Large intestine (tissue), 3 donors: ENCODE measurements around the gene SEC31B. TPM values are rescaled to one million over a fixed set of nuclear protein-coding genes. Genes with fewer than 3 reads are reported as not detected.

Source experiments
- DNase-seq, 2 donors: peaks; one replicate each; pipeline versions ENCODE4 v3.0.0 to v3.0.0-alpha.2; 2013
- H3K27ac ChIP-seq: one replicate; pipeline ENCODE4 v1.5.1; 2013; ENCODE audit warnings: low read length
- H3K27me3 ChIP-seq: 2 replicates; pipeline ENCODE4 v1.6.1; 2013; ENCODE audit warnings: low read length; ENCODE audit not compliant: control insufficient read depth, insufficient read depth
- H3K36me3 ChIP-seq: 2 replicates; pipeline ENCODE4 v1.6.1; 2013; ENCODE audit warnings: low read length; ENCODE audit not compliant: control insufficient read depth, insufficient read depth
- H3K4me1 ChIP-seq: one replicate; pipeline ENCODE4 v1.6.1; 2013; ENCODE audit warnings: low read length; ENCODE audit not compliant: control insufficient read depth, insufficient read depth
- H3K4me3 ChIP-seq: one replicate; pipeline ENCODE4 v1.5.1; 2013; ENCODE audit warnings: low read length
- H3K9me3 ChIP-seq: one replicate; pipeline ENCODE4 v1.6.1; 2013; ENCODE audit warnings: mild to moderate bottlenecking, low read depth, low read length, moderate library complexity; ENCODE audit not compliant: control insufficient read depth
- WGBS: methylation state at CpG from one replicate; pipeline ENCODE4 v1.1.5; 2013; ENCODE audit warnings: low lambda C conversion rate; ENCODE audit not compliant: insufficient coverage; 5-methylcytosine and 5-hydroxymethylcytosine counted together
- polyA plus RNA-seq: library from polyadenylated mRNA; unstranded; fragments of 120-200 nt; gene quantifications from one replicate; pipeline ENCODE4 v1.2.1, GENCODE V29; 2013

Gene SEC31B
- polyA plus RNA-seq, 1 donor = 15.5 TPM

DNA sequence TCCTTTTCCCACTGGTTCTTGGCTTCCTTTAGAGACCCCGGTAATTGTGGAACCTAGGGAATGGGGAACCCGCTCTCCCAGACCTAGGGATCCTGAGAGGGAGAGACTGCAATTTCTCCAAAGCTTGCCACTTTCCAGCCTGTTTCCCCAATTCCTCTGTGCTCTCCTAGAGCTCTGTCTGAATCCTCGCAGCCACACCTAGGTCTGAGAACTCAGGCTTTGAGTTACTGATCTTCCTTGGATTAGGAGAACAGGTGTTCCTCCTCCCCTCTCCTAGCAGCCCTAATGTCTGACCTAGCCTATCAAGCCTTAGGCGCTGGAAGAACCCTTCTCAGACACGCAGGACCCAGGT, 36.9 kb downstream of the SEC31B start:
- Histone ChIP-seq H3K27ac (no peak overlapping the region), H3K4me3 (no peak overlapping the region), H3K27me3 (peaks cover 14% of the 10 kb centered on the region), H3K4me1 (peaks cover 37% of the 10 kb centered on the region), H3K36me3 (peaks cover 9% of the 10 kb centered on the region), H3K9me3 (no peaks in the 10 kb centered on the region)
- no peak for DNase-seq
- WGBS = no CpG with 5 or more reads among the region's 5 CpGs

- peaks cover 37% of the 10 kb centered on the region for H3K4me1 ChIP-seq
- peaks cover 4% of the 10 kb centered on the region for H3K36me3 ChIP-seq
- no CpG with 5 or more reads among the region's 59 CpGs for WGBS
- DNase-seq = peak; percentile 64 to 83
- no peak overlapping the region for H3K27ac ChIP-seq
- no peaks in the 10 kb centered on the region for H3K9me3 ChIP-seq
- H3K4me3 ChIP-seq = peak overlapping the region; percentile 32
- peaks cover 14% of the 10 kb centered on the region for H3K27me3 ChIP-seq
Observed at GRCh38 chr10:100482181-100482833, 37.4 kb downstream of the SEC31B start.

GRCh38 chr10:100481462-100482081, 38.1 kb downstream of the SEC31B start:
- no peaks in the 10 kb centered on the region for H3K9me3 ChIP-seq
- peak overlapping the region; percentile 32 for H3K4me3 ChIP-seq
- peaks cover 37% of the 10 kb centered on the region for H3K4me1 ChIP-seq
- no CpG with 5 or more reads among the region's 19 CpGs for WGBS
- H3K27me3 ChIP-seq = peaks cover 14% of the 10 kb centered on the region
- no peak overlapping the region for H3K27ac ChIP-seq
- H3K36me3 ChIP-seq = no peaks in the 10 kb centered on the region
- DNase-seq = peak; percentile 80 to 82

DNA sequence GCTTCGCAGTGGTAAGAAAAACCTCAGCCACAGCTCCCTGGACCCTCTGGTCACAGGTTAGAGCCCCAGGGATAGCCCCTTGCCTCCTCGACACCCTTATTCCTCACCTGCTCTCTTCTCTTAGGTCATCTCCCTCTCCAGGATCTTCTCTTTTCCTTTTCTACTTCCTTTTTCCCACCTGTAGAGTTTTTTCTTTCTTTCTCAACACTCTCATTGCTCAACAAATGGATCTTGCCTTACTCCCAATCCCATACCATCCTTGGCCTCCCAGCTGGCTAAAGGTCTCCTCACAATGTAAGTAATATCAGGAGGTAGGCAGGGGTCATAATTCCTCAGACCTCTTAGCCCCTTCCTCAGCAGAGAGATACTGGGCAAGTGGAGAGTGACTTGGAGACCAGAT, 39.7 kb downstream of the SEC31B start:
- WGBS = 57% methylated on average over 1 of the region's 2 CpGs
- H3K36me3 ChIP-seq = no peaks in the 10 kb centered on the region
- peaks cover 14% of the 10 kb centered on the region for H3K27me3 ChIP-seq
- peaks cover 37% of the 10 kb centered on the region for H3K4me1 ChIP-seq
- no peak overlapping the region for H3K27ac ChIP-seq
- H3K9me3 ChIP-seq = no peaks in the 10 kb centered on the region
- peak in 1 of 2 donors; percentile 32 for DNase-seq
- H3K4me3 ChIP-seq = no peak overlapping the region

DNA sequence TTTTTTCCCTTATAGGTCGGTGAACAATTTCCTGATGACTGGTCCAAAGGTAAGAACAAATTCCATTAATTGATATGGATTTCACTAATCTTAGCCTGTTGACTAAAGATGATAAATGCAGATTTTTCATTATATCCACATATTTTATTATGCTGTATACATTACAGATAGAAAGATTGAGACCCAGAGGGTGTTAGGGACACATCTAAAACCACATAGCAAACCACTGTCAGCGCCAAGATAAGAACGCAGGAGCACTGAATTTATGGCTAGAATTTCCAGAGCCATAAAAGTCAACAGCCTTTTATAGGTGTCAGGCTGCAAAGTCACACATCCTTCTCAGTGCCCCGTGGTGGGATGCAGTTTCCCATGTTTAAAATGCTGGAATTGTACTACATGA, 40.6 kb downstream of the SEC31B start:
- Histone ChIP-seq H3K4me1 (peaks cover 37% of the 10 kb centered on the region), H3K9me3 (no peaks in the 10 kb centered on the region), H3K36me3 (no peaks in the 10 kb centered on the region), H3K27ac (no peak overlapping the region), H3K27me3 (peaks cover 14% of the 10 kb centered on the region), H3K4me3 (no peak overlapping the region)
- peak in 1 of 2 donors; percentile 71 for DNase-seq
- 20% methylated on average over 1 of the region's 4 CpGs for WGBS

DNA sequence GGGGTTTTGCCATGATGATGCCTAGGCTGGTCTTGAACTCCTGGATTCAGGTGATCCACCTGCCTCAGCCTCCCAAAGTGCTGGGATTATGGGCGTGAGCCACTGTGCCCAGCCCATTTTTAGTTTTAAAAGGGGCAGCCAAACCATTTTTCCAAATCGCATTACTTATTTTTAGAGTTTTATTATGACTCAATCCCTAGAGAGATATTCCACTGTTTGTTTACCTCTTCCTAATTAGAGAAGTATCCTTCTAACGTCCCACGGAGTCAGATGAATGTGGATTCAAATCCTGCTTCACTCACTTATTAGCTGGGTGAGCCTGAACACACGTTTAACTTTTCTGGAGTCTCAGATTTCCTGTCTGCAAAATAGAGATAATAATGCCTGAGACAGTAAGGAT, 41.7 kb downstream of the SEC31B start:
- no peak for DNase-seq
- H3K27ac ChIP-seq = no peak overlapping the region
- H3K36me3 ChIP-seq = no peaks in the 10 kb centered on the region
- peaks cover 30% of the 10 kb centered on the region for H3K4me1 ChIP-seq
- 0% methylated on average over 1 of the region's 5 CpGs for WGBS
- H3K4me3 ChIP-seq = no peak overlapping the region
- no peaks in the 10 kb centered on the region for H3K9me3 ChIP-seq
- peaks cover 13% of the 10 kb centered on the region for H3K27me3 ChIP-seq

DNA sequence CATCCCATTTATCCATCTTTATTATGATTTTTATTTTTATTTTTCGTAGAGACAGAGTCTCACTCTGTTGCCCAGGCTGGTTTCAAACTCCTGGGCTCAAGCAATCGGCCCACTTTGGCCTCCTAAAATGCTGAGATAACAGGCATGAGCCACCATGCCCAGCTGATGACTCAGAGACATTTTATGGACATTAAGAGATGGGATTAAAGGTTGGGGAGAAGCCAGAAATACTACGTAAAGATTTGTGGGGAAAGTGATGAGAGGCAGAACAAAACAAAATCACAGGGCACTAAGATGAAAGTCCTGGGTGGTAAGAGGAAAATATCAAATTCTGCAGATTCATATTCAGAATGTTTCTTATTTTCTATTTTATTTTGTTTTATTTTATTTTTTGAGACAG, 49.3 kb downstream of the SEC31B start:
- no peaks in the 10 kb centered on the region for H3K4me1 ChIP-seq
- no peaks in the 10 kb centered on the region for H3K36me3 ChIP-seq
- no peaks in the 10 kb centered on the region for H3K9me3 ChIP-seq
- no peak overlapping the region for H3K27ac ChIP-seq
- WGBS = no CpG with 5 or more reads among the region's 3 CpGs
- no peak for DNase-seq
- H3K27me3 ChIP-seq = peaks cover 15% of the 10 kb centered on the region
- H3K4me3 ChIP-seq = no peak overlapping the region

- 100% methylated on average over 1 of the region's 1 CpG for WGBS
- Histone ChIP-seq H3K4me3 (no peak overlapping the region), H3K4me1 (no peaks in the 10 kb centered on the region), H3K36me3 (no peaks in the 10 kb centered on the region), H3K27me3 (peaks cover 15% of the 10 kb centered on the region), H3K27ac (no peak overlapping the region), H3K9me3 (no peaks in the 10 kb centered on the region)
- DNase-seq = no peak
Observed at GRCh38 chr10:100469756-100470155, 49.9 kb downstream of the SEC31B start.

- no peak overlapping the region for H3K27ac ChIP-seq
- peaks cover 18% of the 10 kb centered on the region for H3K27me3 ChIP-seq
- H3K4me1 ChIP-seq = no peaks in the 10 kb centered on the region
- no peak for DNase-seq
- no peak overlapping the region for H3K4me3 ChIP-seq
- no peaks in the 10 kb centered on the region for H3K9me3 ChIP-seq
- no peaks in the 10 kb centered on the region for H3K36me3 ChIP-seq
Observed at GRCh38 chr10:100468978-100469377, 50.7 kb downstream of the SEC31B start.

- H3K4me3 ChIP-seq = no peak overlapping the region
- no peaks in the 10 kb centered on the region for H3K9me3 ChIP-seq
- H3K4me1 ChIP-seq = no peaks in the 10 kb centered on the region
- no peaks in the 10 kb centered on the region for H3K36me3 ChIP-seq
- H3K27ac ChIP-seq = no peak overlapping the region
- WGBS = no CpG with 5 or more reads among the region's 5 CpGs
- DNase-seq = no peak
- H3K27me3 ChIP-seq = peaks cover 18% of the 10 kb centered on the region
Observed at GRCh38 chr10:100468322-100468721, 51.3 kb downstream of the SEC31B start.

- H3K27me3 ChIP-seq = peaks cover 17% of the 10 kb centered on the region
- H3K9me3 ChIP-seq = no peaks in the 10 kb centered on the region
- no peak for DNase-seq
- H3K4me1 ChIP-seq = no peaks in the 10 kb centered on the region
- H3K27ac ChIP-seq = no peak within 1 kb of the TSS
- H3K4me3 ChIP-seq = no peak within 1 kb of the TSS
- no peaks in the 10 kb centered on the region for H3K36me3 ChIP-seq
- 17% methylated on average over 1 of the region's 4 CpGs for WGBS
Observed at GRCh38 chr10:100462709-100463108, 57.0 kb downstream of the SEC31B start, which contains the start of gene WNT8B. WNT8B (plus strand) TSS chr10:100463009; CDS start chr10:100463169, 160 bp downstream.
